CD1c-positive myeloid dendritic cell (primary cell): ENCODE data around the gene PKP1.
A peak's percentile ranks its signal among the peaks of the same experiment; 100 is the strongest.
"Not testable (repeated sequence)": the region's sequence is repeated elsewhere in the genome, so short reads cannot be mapped to it uniquely, and the experiment has no call there.

ENCODE experiments used
- DNase-seq: peaks from one replicate; pipeline ENCODE4 v3.0.0-alpha.2; 2016; ENCODE audit errors: extremely low spot score

PKP1 gene

GRCh38 chr1:201282931-201283829 lies at the start of gene PKP1:
PKP1 (plus strand) TSS chr1:201283506; CDS start chr1:201283703, 197 bp downstream.
- DNase-seq: no peak

- DNase-seq: not testable (repeated sequence)
Measured at GRCh38 chr1:201239646-201240045, 43.7 kb upstream of the PKP1 start.

GRCh38 chr1:201240171-201240570 lies 43.1 kb upstream of the PKP1 start:
- DNase-seq: no peak

- DNase-seq: no peak
Measured at GRCh38 chr1:201241736-201242135, 41.6 kb upstream of the PKP1 start.

- no peak for DNase-seq
Measured at GRCh38 chr1:201245082-201245481, 38.2 kb upstream of the PKP1 start.

GRCh38 chr1:201248721-201249559 lies 34.4 kb upstream of the PKP1 start:
- no peak for DNase-seq

GRCh38 chr1:201250326-201251011 lies 32.8 kb upstream of the PKP1 start:
- no peak for DNase-seq

GRCh38 chr1:201251411-201251810 lies 31.9 kb upstream of the PKP1 start:
- DNase-seq: no peak

GRCh38 chr1:201251851-201252430 lies 31.4 kb upstream of the PKP1 start:
- no peak for DNase-seq

- DNase-seq: no peak
Measured at GRCh38 chr1:201252944-201253371, 30.3 kb upstream of the PKP1 start.

GRCh38 chr1:201253411-201253810 lies 29.9 kb upstream of the PKP1 start:
- DNase-seq: no peak

GRCh38 chr1:201253906-201254624 lies 29.2 kb upstream of the PKP1 start:
- DNase-seq: no peak

GRCh38 chr1:201254625-201255478 lies 28.5 kb upstream of the PKP1 start:
- DNase-seq: peak; percentile 53

GRCh38 chr1:201255479-201256362 lies 27.6 kb upstream of the PKP1 start:
- no peak for DNase-seq

- not testable (repeated sequence) for DNase-seq
Measured at GRCh38 chr1:201258132-201258531, 25.2 kb upstream of the PKP1 start.

- DNase-seq: no peak
Measured at GRCh38 chr1:201258763-201259230, 24.5 kb upstream of the PKP1 start.

- DNase-seq: no peak
Measured at GRCh38 chr1:201259476-201260235, 23.6 kb upstream of the PKP1 start.

GRCh38 chr1:201260236-201260590 lies 23.1 kb upstream of the PKP1 start:
- no peak for DNase-seq
